HG03342 (cell line): ENCODE data around the gene ATP5F1A.
"Not testable (repeated sequence)": the region's sequence is repeated elsewhere in the genome, so short reads cannot be mapped to it uniquely, and the experiment has no call there.

Source experiments
- ATAC-seq: cut with Tn5 transposase; IDR thresholded peaks from one replicate; pipeline ENCODE4 v1.9.1; 2021; ENCODE audit warnings: mild to moderate bottlenecking, moderate library complexity; ENCODE audit not compliant: unreplicated experiment

ATP5F1A gene

DNA sequence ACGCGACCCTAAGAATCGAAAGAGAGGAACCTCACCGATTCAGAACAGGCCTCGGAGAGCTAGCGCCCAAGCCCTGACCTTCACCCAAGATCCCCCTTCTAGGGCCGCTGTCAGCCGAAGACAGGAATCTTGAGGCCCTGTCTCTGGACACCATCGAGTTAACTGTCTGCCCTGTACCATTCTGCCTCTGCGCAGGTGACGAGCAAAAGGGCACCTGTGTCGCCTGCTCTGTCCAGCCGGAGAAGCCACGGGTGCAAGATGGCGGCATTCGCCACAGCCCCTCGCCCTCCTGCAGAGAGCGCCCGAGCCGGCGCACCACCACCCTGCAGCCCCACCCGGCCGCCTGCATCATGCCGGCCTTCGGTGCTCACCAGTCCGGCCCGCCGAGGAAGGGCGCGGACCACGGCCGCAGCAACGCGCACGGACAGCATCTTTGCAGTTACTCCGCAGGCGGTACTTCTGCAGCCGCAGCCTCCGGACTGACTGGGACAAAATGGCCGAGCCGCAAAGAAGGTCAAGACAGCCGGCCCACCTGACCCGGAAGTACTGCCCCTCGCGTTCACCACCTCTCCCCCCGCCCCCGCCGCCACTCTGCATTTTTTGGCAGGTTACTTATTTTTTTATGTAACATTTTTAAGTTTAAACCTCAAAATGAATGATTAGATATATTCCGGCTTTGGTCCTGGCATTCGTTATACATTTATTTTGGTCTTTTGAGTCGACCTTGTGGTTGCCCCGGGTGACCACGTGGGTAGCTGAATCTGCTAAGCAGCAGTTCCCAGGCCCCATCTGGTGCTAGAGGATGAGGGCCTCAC lies at the start of gene ATP5F1A:
ATP5F1A (minus strand) TSS at position 496 of the 815 bp plus-strand sequence; CDS start at position 431, 65 bp downstream.
- ATAC-seq = peak; percentile 75

DNA sequence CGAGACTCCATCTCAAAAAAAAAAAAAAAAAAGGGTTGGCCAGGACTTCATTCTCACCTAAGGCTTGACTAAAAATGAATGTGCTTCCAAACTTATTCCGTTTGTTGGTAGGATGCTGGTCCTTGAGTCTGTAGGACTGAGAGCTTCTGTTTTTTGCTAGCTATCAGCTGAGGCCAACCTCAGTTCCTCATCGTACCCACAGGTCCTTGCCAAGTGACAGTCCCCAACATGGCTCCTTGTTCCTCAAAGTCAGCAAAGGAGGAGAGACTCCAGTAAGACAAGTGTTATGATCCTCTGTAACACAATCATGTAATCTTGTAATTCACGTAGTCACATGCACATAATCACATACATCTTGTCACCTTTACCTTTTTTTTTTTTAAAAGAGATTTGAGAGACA lies 43.1 kb upstream of the ATP5F1A start:
- no peak for ATAC-seq

DNA sequence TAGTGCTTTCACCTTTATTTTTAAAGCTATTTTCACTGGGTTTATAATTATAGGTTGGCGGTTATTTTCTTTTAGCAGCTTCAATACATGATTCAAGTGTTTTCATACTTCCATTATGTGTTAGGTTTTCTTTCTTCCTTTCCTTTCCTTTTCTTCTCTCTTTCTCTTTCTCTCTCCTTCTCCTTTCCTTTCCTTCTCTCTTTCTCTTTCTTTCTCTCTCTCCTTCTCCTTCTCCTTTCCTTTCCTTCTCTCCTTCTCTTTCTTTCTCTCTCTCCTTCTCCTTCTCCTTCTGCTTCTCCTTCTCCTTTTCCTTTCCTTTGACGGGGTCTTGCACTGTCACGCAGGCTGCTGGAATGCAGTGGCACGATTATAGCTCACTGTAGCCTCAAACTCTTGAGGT lies 42.1 kb upstream of the ATP5F1A start:
- no peak for ATAC-seq

DNA sequence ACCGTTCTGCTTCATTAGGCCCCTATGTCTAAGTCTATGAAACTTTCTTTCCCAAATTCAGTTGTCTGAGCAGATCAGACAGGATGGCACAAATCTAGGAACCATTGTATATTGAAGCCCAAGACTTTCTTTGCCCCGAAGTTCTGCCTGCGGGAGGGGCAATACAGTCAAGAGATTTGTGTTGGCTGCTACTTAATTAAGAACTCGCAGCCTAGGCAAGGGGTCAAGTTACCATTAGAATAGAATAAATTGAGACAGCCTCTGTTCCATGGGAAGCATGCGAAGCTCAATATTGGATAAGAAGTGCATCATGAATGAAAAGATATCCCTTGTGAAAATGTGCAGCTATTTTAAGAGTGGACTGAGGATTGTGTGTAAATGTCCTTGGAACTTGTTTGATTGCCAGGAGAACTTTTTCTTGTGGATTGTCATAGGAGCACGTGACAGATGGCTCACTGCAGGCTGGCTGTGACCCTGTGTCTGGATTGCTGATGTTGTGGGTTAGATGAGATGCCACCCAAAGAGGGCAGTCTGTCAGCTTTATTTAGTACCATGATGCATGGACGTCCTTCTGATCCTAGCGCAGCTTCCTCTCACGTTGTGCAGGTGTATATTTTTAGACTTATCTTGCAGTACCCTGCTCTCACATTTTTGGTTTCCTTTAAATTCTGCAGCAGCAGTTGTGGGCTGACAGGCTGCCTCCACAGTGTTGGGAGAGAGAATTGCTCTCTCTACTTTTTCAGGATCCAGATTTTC lies 37.0 kb upstream of the ATP5F1A start:
- ATAC-seq = no peak

DNA sequence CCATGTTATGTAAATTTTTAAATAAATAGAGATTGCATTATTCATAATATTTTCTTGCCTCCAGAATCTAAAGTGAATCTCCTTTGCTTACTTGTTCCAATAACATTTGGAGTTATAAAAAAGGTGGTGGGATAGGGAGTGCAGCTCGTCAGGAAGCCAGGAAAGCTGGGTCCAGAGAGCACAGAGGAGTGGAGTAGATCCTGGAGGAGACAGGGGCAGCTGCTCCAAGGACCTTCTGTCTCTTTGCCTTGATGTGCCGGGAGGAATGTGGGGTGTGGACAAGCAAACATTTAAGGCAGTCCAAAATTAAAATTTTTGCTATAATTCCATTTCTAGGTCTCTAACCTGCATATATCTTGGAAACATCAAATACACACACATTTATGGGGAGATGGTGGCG lies 35.4 kb upstream of the ATP5F1A start:
- no peak for ATAC-seq

DNA sequence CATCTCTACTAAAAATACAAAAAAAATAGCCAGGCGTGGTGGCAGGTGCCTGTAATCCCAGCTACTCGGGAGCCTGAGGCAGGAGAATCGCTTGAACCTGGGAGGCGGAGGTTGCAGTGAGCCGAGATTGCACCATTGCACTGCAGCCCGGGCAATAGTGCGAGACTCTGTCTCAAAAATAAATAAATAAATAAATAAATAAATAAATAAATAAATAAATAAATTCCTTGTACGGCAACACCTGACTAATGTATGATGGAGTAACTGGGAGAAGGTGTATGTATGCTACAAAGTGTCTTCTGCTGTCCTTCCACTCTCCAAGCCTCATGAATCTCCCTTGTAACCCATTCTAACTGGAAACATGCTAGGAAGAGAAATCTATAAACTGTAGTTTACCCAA lies 32.5 kb upstream of the ATP5F1A start:
- not testable (repeated sequence) for ATAC-seq

DNA sequence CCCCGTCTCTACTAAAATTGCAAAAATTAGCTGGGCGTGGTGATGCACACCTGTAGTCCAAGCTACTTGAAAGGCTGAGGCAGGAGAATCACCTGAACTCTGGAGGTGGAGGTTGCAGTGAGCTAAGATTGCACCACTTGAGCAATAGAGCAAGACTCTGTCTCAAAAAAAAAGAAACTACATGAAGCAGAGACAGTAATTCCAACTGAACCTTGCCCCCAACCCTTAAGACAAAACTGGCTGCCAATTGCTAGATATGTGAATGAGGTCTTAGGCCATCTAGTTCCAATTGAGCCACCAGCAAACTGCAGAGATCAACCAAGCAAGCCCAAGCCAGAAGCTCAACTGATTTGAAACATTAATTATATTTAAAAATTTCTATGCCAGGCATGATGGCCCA lies 32.0 kb upstream of the ATP5F1A start:
- no peak for ATAC-seq

DNA sequence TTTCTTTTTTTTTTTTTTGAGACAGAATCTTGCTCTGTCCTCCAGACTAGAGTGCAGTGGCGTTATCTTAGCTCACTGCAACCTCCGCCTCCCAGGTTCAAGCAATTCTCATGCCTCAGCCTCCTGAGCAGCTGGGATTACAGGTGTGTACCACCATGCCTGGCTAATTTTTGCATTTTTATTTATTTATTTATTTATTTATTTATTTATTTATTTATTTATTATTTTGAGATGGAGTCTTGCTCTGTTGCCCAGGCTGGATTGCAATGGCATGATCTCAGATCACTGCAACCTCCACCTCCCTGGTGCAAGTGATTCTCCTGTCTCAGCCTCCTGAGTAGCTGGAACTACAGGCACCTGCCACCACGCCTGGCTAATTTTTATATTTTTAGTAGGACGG lies 28.5 kb upstream of the ATP5F1A start:
- not testable (repeated sequence) for ATAC-seq

DNA sequence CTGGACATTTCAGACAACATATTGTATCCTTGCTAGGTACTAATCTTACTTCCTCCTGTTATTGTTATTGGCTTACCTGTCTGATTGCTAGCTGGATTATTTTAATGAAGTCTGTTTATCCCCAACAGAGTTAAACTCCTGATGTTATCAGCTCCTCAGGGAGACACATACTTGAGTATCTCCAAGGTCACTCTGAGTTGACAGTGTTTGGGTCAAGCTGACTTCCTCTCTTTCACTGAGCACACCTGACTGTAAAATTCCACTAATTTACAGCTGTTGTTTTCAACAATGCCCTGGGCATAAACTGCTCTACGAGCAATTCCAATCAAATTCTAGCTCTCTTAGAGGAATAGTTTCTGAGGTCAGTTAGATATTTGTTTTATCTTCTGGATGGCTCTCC lies 15.7 kb upstream of the ATP5F1A start:
- no peak for ATAC-seq

DNA sequence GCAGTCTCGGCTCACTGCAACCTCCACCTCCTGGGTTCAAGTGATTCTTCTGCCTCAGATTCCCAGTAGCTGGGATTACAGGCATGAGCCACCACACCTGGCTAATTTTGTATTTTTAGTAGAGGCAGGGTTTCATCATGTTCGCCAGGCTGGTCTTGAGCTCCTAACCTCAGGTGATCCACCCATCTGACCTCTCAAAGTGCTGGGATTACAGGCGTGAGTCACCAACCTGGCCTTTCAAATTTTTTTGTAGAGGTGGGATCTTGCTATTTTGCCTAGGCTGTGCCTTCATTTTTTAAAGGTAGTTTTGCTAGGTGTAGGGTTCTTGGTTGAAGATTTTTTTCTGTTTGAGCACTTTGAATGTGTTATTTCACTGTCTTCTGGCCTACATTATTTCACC lies 12.3 kb upstream of the ATP5F1A start:
- ATAC-seq = no peak

DNA sequence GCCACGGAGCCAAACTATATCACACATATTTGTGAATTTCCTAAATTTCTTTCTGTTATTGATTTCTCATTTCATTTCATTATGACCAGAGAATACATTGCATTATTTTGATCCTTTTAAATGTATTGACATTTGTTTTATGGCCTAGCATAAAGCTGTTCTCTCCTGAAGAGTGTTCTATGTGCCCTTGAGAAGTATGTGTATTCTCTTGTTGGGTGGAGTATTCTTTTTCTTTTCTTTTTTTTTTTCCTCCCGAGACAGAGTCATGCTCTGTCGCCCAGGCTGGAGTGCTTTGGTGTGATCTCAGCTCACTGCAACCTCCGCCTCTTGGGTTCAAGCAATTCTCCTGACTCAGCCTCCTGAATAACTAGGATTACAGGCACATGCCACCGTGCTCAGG lies 11.3 kb upstream of the ATP5F1A start:
- no peak for ATAC-seq

DNA sequence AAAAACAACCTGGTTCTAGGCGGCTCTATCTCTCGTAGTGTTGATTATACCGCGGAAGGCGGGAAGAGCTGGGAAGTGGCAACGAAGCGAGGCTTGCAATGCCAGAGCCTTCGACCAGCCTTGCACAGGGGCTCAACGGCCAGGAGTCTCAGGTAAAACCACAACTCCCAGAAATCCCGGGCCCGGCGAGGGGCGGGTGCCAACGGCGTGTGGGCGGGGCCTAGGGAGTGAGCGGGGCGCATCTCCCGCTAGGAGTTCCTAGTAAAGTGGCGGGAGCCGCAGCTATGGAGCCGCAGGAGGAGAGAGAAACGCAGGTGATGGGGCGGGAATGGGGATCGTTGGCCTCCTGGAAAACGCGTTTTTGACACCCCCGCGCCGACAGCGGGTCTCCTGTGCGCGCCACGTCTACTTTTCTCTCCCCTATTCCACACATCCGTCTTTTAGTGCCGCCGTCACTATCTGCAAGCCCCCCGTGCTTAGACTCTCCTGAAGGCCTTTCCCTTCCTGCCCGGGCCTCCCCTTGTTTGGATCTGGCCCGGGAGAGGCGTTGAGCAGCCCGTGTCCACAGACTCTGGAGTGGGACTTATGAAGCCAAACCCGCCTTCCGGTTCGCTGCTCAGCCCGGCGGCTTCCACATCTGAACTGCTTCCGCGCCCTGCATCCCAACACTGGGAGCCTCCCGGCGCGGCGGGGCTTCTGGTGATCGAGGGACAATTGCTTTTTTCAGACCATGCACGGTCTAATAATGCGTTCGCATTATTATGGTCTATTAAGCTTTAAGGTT lies 6.2 kb upstream of the ATP5F1A start, which contains the start of gene HAUS1:
HAUS1 (plus strand) TSS at position 258 of the 784 bp plus-strand sequence; CDS start at position 285, 27 bp downstream.
- ATAC-seq = peak; percentile 93

DNA sequence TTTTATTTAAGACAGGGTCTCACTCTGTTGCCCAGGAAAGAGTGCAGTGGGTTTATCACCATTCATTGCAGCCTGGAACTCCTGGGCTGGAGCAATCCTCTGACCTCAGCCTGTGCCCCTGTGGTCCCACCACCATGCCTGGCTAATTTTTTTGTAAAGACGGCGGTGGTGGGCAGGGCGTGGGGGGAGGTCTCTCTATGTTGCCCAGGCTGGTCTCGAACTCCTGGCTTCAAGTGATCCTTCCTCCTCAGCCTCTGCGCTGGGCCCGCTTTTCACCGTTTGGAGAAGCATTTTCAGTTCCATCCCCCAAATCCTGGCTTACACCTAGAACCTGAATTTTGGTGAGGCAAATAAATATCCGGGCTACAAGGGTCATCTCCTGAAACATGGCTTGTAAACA lies 1.4 kb upstream of the ATP5F1A start:
- no peak for ATAC-seq

DNA sequence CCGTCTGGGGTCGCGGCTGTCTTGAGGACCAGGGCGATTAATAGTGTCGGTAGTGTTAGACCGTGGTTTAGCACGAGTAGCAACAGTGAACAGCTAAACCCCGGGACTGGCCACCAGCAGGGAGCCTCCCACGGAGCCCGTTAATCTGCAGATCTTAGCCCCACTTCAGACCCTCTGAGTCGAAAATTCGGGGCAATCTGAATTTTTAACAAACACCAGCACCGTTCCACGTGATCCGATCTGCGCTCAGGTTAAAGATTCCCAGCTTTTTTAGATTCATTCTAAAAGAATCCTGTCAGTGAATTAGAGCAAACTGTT lies 479 bp upstream of the ATP5F1A start:
- no peak for ATAC-seq

DNA sequence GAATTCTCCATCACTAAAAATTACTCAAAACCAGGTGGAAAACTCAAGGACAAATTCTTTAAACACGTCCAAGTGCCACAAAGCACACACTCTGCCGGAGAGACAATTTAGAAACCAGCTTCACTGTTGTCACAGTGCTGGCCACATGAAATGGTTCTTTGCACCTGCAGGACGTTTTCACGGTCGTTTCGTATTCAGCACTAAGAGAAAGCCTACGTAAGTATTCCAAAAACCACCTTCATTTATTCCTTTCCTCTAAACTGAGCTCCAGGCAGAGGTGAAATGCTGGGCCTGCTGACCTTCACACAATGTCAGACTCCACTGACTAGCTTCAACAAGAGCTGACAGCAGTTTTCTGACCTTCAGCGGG lies 680 bp downstream of the ATP5F1A start:
- peak; percentile 25 for ATAC-seq

DNA sequence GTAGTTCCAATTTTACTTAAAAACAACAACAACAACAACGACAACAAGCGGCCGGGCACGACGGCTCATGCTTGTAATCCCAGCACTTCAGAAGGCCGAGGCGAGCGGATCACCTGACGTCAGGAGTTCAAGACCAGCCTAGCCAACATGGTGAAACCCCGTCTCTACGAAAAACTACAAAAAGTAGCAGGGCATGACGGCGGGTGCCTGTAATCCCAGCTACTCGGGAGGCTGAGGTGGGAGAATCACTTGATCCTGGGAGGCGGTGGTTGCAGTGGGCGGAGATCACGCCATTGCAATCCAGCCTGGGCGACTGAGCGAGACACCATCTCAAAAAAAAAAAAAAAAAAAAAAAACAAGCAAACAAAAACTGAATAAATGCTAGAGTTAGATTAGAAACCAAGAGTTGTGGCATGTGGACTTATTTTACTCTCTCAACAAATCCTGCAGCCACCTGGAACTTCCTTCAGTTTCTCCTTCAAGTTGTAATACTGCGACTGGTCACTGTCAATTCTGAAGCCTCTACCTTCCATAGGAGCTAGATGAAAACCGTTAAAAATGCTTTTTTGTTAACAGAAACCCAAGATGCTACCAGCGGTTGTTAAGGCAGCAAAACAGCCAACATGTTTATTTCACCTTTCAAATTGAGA lies 1.3 kb downstream of the ATP5F1A start:
- no peak for ATAC-seq

DNA sequence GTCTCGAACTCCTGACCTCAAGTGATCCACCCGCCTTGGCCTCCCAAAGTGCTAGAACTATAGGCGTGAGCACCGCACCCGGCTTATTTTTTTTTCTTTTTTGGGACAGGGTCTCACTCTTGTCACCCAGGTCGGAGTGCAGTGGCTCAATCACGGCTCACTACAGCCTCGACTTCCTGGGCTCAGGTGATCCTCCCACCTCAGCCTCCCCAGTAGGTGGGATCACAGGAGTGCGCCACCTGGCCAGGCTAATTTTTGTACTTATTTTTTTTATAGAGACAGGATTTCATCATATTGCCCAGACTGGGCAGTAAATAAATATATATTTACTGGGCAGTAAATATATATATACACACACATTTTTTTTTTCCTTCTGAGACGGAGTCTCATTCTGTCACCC lies 2.6 kb downstream of the ATP5F1A start:
- no peak for ATAC-seq

DNA sequence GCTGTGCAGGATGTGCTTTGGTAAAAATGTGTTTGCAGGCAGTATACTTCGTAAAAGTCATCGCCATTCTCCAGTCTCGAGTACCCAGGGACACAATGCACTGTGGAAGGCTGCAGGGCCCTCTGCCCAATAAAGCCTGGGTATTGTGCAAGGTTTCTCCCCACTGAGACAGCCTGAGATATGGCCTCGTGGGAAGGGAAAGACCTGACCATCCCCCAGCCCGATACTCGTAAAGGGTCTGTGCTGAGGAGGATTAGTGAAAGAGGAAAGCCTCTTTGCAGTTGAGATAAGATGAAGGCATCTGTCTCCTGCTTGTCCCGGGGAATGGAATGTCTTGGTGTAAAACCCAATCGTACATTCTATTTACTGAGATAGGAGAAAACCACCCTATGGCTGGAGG lies 9.6 kb downstream of the ATP5F1A start:
- not testable (repeated sequence) for ATAC-seq

DNA sequence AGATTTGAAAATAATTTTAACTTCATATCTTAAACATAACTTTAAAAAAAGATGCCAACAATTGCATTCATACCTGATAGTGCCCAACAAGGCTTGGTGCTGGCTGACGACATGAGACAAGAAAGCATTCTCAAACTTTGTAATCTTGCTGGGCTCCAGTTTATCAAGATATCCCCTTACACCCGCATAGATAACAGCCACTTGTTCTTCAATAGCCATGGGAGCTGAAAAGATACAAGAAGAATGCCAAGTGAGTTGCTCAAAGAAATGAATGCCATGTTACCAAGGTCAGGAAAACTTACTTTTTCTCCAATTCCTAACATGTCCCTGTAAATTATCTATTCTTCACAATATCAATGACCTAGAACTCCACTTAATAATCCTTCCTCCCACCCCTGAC lies 13.7 kb downstream of the ATP5F1A start:
- no peak for ATAC-seq

DNA sequence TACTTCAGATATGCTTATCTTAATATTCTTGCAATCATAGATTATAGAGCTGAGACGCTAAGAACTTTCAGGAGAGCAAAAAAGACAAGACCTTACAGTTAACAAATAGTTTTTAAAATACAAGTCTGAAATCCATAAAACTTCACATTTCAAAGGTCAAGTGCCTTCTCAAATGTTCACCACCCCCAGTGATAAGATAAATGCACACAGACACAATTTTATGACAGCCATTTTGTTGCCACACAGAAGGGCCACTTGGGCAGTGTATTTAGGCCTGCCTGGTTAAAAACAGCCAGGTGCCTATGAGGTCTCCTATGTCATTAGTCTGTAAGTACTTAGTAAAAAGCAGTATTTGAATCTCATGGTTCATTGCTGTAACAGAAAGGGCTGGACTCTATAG lies 17.9 kb downstream of the ATP5F1A start:
- ATAC-seq = no peak

DNA sequence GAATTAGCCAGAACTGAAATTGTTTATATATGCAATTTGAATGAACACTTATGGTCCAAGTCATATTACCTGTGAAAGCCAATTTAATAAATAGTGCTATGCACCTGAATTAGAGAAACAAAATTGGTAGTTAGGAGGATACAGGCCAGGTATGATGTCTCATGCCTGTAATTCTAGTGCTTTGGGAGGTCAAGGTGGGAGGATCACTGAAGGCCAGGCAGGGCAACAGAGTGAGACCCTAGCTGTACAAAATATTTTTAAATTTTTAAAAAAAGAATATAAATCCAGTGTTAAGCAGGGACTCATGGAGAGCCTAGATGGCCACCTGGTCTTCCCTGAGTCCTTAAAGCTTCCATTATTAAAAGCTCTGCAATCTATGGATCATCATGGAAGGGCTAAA lies 18.8 kb downstream of the ATP5F1A start:
- no peak for ATAC-seq
